Measurements from ENCODE around the gene WNT3A. TPM values are rescaled to one million over a fixed set of nuclear protein-coding genes. Genes with fewer than 3 reads are reported as not detected.

Gene WNT3A
- total and polyA plus RNA-seq, 2 experiments from 2014 or later: 0.07 to 0.65 TPM

GRCh38 chr1:228063251-228064191, 56.7 kb downstream of the WNT3A start (continued):
- TF ChIP-seq REST (IDR thresholded peaks at IDR 0.05; ENCODE audit: unreplicated experiment) (no peak), CTCF (conservative IDR thresholded peaks at IDR 0.05; ENCODE audit: low read depth in 2 of 2) (no peak), STAT1 (IDR thresholded peaks at IDR 0.05; ENCODE audit: unreplicated experiment) (no peak), ZNF114 (CRISPR knock-in tag; IDR thresholded peaks at IDR 0.05) (no peak), EZH2phosphoT487 (IDR thresholded peaks at IDR 0.05; ENCODE audit: unreplicated experiment) (no peak)

DNA sequence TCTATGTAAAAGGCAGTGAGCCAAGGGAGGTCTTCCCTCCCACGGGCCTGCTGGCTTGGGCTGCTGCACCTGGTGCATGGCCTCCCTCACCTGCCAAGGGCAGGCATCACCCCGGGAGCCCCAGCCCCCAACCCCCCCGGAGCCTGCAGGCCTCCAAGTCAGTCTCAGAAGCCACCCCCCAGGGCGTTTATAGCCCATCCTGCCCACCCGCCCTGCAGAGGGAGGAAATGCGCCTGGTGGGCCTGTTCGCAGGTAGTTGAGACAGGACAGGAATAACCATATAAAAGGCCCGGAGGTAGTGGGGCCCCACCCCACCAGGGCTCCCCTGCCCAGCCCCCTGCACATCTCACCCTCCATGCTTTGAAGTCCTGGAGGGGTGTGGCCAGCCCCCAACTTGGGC, 57.5 kb downstream of the WNT3A start:
- Histone ChIP-seq H3K27ac (ENCODE audit: low read depth) (no peak overlapping the region), H3K79me2 (replicated peaks; ENCODE audit: insufficient read depth) (no peaks in the 10 kb centered on the region), H3K27me3 (ENCODE audit: insufficient read depth) (peaks cover 92% of the 10 kb centered on the region), H3K4me3 (no peak overlapping the region), H3K4me1 (ENCODE audit: insufficient read depth) (peaks cover 5% of the 10 kb centered on the region; the same call in 1 of the 2 replicates), H3K4me2 (no peak overlapping the region), H3K9me2 (ENCODE audit: insufficient read depth) (no peaks in the 10 kb centered on the region), H2AFZ (no peak overlapping the region), H4K20me1 (replicated peaks; ENCODE audit: insufficient read depth) (no peaks in the 10 kb centered on the region), H3K36me3 (ENCODE audit: insufficient read depth) (no peaks in the 10 kb centered on the region), H3F3A (replicated peaks; ENCODE audit: low read depth) (no peaks in the 10 kb centered on the region)
- Mint-ChIP-seq H3K36me3 (ENCODE audit: low read depth) (peaks cover 4% of the 10 kb centered on the region; the same call in 1 of the 3 replicates), H3K9me3 (no peaks in the 10 kb centered on the region), H3K4me1 (peaks cover 5% of the 10 kb centered on the region), H3K27ac (no peak overlapping the region), H3K27me3 (ENCODE audit: insufficient read depth, low read depth, poor library complexity) (peaks cover 64% of the 10 kb centered on the region), H3K4me3 (no peak overlapping the region)
- DNase-seq (ENCODE audit: low spot score) (no peak), ATAC-seq (no peak)
- TF ChIP-seq ZNF331 (CRISPR knock-in tag; IDR thresholded peaks at IDR 0.05; ENCODE audit: low read depth) (no peak), ETS1 (IDR thresholded peaks at IDR 0.05) (no peak), JUNB (IDR thresholded peaks at IDR 0.05; ENCODE audit: unreplicated experiment) (no peak), POLR2AphosphoS5 (IDR thresholded peaks at IDR 0.05; ENCODE audit: low read depth) (no peak), REST (IDR thresholded peaks at IDR 0.05; ENCODE audit: unreplicated experiment) (no peak), ZNF114 (CRISPR knock-in tag; IDR thresholded peaks at IDR 0.05) (no peak), NANOG (IDR thresholded peaks at IDR 0.05; ENCODE audit: borderline replicate concordance) (no peak), STAT1 (IDR thresholded peaks at IDR 0.05; ENCODE audit: unreplicated experiment) (no peak), CREB1 (CRISPR knock-in tag; IDR thresholded peaks at IDR 0.05; ENCODE audit: low read depth) (no peak), EZH2phosphoT487 (IDR thresholded peaks at IDR 0.05; ENCODE audit: unreplicated experiment) (no peak), CTCF (conservative IDR thresholded peaks at IDR 0.05; ENCODE audit: low read depth in 2 of 2) (no peak)

All from GM23338 (cell line).